Activated CD4-positive, alpha-beta T cell treated with anti-CD3 and anti-CD28 coated beads, Interleukin-2, Interleukin-6, amounts not matched to agents 100 ng/mL and 50 ng/mL, durations not matched to agents 16 hours and 8 hours (primary cell): ENCODE results near the gene ROBO1.
"Not testable (repeated sequence)": the region's sequence is repeated elsewhere in the genome, so short reads cannot be mapped to it uniquely, and the experiment has no call there.

ENCODE experiments used
- DNase-seq: peaks from one replicate; pipeline ENCODE4 v3.0.0-alpha.2; 2020

ROBO1 gene

GRCh38 chr3:79366414-79366813, 401.4 kb downstream of the ROBO1 start:
- DNase-seq, result no peak

GRCh38 chr3:79364784-79365183, 403.0 kb downstream of the ROBO1 start:
- no peak for DNase-seq

GRCh38 chr3:79362571-79363270, 405.1 kb downstream of the ROBO1 start:
- no peak for DNase-seq

- DNase-seq, result peak; percentile 23
Measured at GRCh38 chr3:79361748-79362378, 405.9 kb downstream of the ROBO1 start.

GRCh38 chr3:79358327-79358726, 409.5 kb downstream of the ROBO1 start:
- DNase-seq, result no peak

GRCh38 chr3:79354179-79354688, 413.6 kb downstream of the ROBO1 start:
- DNase-seq, result no peak

- DNase-seq, result no peak
Measured at GRCh38 chr3:79351699-79352098, 416.1 kb downstream of the ROBO1 start.

- DNase-seq, result no peak
Measured at GRCh38 chr3:79344876-79345871, 422.6 kb downstream of the ROBO1 start.

GRCh38 chr3:79341961-79342360, 425.8 kb downstream of the ROBO1 start:
- no peak for DNase-seq

- no peak for DNase-seq
Measured at GRCh38 chr3:79339846-79340245, 428.0 kb downstream of the ROBO1 start.

- DNase-seq, result no peak
Measured at GRCh38 chr3:79337798-79338197, 430.0 kb downstream of the ROBO1 start.

GRCh38 chr3:79329154-79329553, 438.6 kb downstream of the ROBO1 start:
- DNase-seq, result no peak

- DNase-seq, result no peak
Measured at GRCh38 chr3:79326642-79327041, 441.2 kb downstream of the ROBO1 start.

- DNase-seq, result not testable (repeated sequence)
Measured at GRCh38 chr3:79325833-79326383, 441.9 kb downstream of the ROBO1 start.

GRCh38 chr3:79317551-79318518, 450.0 kb downstream of the ROBO1 start:
- DNase-seq, result no peak

GRCh38 chr3:79314962-79315361, 452.8 kb downstream of the ROBO1 start:
- DNase-seq, result no peak

GRCh38 chr3:79314544-79314943, 453.3 kb downstream of the ROBO1 start:
- no peak for DNase-seq

GRCh38 chr3:79310016-79310415, 457.8 kb downstream of the ROBO1 start:
- no peak for DNase-seq

- DNase-seq, result no peak
Measured at GRCh38 chr3:79306934-79307570, 460.7 kb downstream of the ROBO1 start.

- not testable (repeated sequence) for DNase-seq
Measured at GRCh38 chr3:79299949-79300635, 467.7 kb downstream of the ROBO1 start.
